NCI-H2029 treated with DMSO at 0.1 percent for 48 hours (cell line): ENCODE measurements around the gene DAG1.

ENCODE experiments used
- DNase-seq: peaks from one replicate; lab custom pipeline; 2025; lab: John Stamatoyannopoulos, UW

Gene DAG1

GRCh38 chr3:49554633-49555265 is 84.7 kb downstream of the DAG1 start:
- DNase-seq: no peak

GRCh38 chr3:49556500-49557275 is 86.6 kb downstream of the DAG1 start:
- DNase-seq: no peak

- no peak for DNase-seq
Observed at GRCh38 chr3:49563040-49563578, 93.0 kb downstream of the DAG1 start.

- DNase-seq: no peak
Observed at GRCh38 chr3:49563766-49564165, 93.7 kb downstream of the DAG1 start.

GRCh38 chr3:49566312-49566711 is 96.2 kb downstream of the DAG1 start:
- no peak for DNase-seq

GRCh38 chr3:49567406-49567805 is 97.3 kb downstream of the DAG1 start:
- no peak for DNase-seq

- no peak for DNase-seq
Observed at GRCh38 chr3:49568965-49569364, 98.9 kb downstream of the DAG1 start.

- DNase-seq: no peak
Observed at GRCh38 chr3:49570028-49570654, 100.1 kb downstream of the DAG1 start.

GRCh38 chr3:49582177-49582576 is 112.1 kb downstream of the DAG1 start:
- no peak for DNase-seq
